GM21515 (cell line): Measurements from ENCODE around the gene C1orf232.

Source experiments
- ATAC-seq: cut with Tn5 transposase; IDR thresholded peaks from one replicate; pipeline ENCODE4 v1.9.1; 2021; ENCODE audit not compliant: unreplicated experiment

C1orf232 gene

GRCh38 chr1:26125382-26125781 lies 43.4 kb downstream of the C1orf232 start:
- no peak for ATAC-seq

GRCh38 chr1:26124418-26125331 lies 44.1 kb downstream of the C1orf232 start:
- ATAC-seq, result no peak

- ATAC-seq, result no peak
Measured at GRCh38 chr1:26122988-26123973, 45.5 kb downstream of the C1orf232 start.

- no peak for ATAC-seq
Measured at GRCh38 chr1:26121854-26122773, 46.6 kb downstream of the C1orf232 start.

DNA sequence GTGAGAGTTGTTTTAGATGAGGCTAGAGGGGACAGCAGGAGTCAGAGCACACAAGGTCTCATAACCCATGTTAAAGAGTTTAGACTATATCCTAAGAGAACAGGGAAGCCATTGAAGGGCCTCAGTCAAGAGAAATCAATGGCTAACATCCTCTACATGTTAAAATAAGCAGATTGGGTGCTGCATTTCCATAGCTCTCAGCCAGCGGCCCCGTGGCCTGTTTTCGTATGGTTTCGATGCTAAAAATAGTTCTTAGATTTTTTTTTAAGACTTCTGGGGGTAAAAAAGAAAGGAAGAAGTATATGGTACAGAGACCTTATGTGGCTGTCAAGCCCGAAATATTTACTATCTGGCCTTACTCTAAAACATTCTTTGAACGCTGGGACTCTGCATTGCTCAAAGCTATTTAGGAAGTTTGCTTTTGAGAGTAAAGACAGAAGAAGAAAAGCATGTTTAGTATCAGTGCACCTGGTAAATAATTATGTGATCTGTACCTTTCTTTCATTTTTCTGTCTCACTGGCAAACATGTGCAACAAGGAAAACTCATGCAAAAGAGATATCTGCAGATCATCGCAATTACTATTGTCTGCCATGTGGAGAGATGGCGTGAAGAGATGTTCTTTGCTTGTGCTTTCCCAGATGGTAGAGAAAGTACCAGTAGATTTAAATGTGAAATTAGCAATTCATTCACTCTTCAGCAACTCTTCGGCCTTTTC lies 48.7 kb downstream of the C1orf232 start:
- ATAC-seq, result peak; percentile 54

GRCh38 chr1:26114165-26114927 lies 54.4 kb downstream of the C1orf232 start:
- ATAC-seq, result no peak
